NCI-H1105 treated with DMSO at 0.1 percent for 48 hours (cell line): Measurements from ENCODE around the gene S100A12.
A peak's percentile ranks its signal among the peaks of the same experiment; 100 is the strongest.
"Not testable (repeated sequence)": the region's sequence is repeated elsewhere in the genome, so short reads cannot be mapped to it uniquely, and the experiment has no call there.

Experiments
- DNase-seq: peaks from one replicate; lab custom pipeline; 2025; lab: John Stamatoyannopoulos, UW

The S100A12 gene

DNA sequence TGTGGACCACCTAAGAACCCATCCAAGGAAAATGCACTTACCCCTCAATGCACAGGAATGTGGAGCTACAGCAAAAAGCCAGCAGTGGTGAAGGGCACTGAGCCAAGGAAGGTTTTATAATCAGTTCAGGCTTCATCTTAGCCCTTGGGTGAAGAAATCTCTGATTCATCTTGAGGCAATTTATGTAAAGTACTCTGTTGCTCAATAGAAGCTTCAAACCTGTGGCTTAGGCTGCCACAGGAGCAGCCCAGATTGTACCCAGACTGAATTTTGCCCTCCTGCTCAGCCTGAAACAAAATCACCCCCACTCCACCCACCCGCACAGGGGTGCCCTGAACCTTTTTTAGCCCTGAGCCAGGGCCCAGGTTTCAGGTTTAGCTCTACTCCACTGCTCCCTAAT, at the start of gene S100A12:
S100A12 (minus strand) TSS at position 111 of the 400 bp plus-strand sequence. CDS start 1,029 bp downstream, outside the sequence.
- no peak for DNase-seq

- DNase-seq, result no peak
Measured at GRCh38 chr1:153422450-153423068, 47.1 kb upstream of the S100A12 start.

GRCh38 chr1:153420306-153420705, 44.9 kb upstream of the S100A12 start:
- no peak for DNase-seq

- DNase-seq, result not testable (repeated sequence)
Measured at GRCh38 chr1:153419436-153419793, 44.0 kb upstream of the S100A12 start.

DNA sequence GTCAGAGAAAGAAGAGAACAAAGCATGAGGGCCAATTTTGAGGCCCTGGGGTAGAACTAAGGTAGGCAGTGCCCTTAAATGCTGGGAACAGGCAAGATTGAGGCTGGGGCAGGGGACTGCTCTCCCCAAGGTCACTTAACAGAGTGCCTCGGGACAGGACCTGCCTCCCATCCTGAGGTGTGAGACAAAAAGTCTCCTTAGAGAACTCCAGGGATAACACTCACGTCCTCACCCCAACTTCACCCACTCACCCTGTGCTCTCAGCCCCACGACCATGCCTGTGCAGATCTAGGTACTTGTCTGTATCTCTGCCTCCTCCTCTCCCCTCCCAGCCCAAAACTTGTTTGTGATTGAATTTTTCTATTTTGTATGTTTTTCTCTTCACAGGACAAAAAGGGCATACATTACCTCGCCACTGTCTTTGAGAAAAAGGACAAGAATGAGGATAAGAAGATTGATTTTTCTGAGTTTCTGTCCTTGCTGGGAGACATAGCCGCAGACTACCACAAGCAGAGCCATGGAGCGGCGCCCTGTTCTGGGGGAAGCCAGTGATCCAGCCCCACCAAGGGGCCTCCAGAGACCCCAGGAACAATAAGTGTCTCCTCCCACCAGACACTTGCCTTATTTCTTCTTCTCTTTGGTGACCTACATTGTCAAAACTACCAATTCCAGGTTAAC, 43.5 kb upstream of the S100A12 start:
- not testable (repeated sequence) for DNase-seq

GRCh38 chr1:153417136-153417888, 41.9 kb upstream of the S100A12 start:
- DNase-seq, result no peak

GRCh38 chr1:153415850-153416570, 40.6 kb upstream of the S100A12 start, which contains the start of gene S100A7A:
Gene S100A7A (plus strand): TSS chr1:153416520. CDS start chr1:153418083, 1,563 bp downstream.
- no peak for DNase-seq

DNA sequence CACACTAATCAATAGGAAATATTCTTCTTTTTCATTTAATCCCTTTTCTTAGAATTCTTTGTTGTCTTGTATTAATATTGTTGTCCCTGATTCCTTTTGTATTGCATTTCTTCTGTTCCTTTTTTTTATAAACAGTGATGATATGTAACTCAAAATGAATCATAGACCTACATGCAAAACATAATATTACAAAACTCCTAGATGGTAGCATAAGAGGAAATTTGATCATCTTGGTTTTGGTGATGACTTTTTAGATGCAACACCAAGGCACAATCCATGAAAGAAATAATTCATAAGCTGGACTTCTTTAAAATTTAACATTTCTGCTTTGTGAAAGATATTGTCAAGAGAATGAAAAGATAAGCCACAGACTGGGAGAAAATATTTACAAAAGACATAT, 38.5 kb upstream of the S100A12 start:
- not testable (repeated sequence) for DNase-seq

DNA sequence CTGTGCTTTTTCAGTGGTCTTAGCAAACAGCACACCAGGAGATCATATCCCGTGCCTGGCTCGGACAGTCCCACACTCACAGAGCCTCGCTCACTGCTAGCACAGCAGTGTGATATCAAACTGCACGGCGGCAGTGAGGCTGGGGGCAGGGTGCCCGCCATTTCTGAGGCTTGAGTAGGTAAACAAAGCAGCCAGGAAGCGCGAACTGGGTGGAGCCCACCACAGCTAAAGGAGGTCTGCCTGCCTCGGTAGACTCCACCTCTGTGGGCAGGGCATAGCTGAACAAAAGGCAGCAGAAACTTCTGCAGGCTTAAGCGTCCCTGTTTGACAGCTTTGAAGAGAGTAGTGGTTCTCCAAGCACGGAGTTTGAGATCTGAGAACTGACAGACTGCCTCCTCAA, 31.9 kb upstream of the S100A12 start:
- DNase-seq, result not testable (repeated sequence)

DNA sequence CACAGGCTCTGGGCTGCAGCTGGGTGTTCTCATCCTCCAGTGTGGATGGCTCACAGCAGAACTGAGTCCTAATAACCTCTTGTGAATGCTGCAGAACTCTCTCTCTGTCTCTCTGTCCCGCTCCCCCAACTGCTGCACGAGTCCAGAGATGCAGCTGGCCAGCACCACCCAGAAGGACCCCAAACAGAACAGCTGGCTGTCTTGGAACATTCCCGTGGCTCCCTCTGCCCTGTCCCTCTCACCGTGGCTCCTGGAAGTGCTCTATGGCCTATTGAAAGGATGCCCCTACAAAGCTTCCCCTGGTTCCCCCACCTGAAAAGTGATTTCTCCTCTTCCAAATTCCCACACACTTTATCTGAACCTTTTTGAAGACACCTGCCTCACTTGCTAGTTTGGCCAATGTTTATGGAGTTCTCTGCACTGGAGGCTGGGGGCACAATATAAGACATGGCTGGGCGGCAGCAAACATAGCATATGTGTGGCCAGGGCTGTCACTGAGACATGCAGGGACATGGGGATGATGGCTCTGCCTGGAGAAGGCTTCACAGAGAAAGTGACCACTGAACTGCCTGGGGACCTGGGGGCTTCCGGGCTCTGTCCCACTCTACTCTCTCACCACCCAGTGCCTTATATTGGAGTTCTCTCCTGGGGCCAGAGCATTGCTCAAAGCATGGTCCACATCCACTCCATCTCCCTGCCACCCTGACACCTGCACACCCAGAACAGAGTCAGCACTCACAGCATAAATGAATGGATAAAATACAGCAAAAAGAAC, 30.6 kb upstream of the S100A12 start:
- DNase-seq, result not testable (repeated sequence)

DNA sequence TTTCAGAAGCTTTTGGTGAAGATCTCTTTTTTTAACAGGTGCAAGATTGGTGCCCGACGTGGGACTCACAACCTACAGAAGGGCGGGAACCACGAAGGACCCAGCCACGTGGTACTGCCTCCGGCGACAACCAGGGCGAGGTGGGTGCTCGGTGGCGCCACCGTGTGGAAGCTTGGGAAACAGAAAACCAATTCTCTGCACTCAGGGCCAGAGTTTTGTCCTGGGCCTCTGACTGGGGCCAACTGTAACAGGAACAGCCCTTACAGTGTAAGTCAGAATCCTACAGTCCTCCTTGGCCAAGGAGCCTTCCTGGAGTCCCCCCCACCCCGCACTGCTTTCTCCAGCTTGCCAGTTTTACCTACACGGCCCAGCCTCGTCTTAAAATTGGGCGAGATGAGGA, 29.3 kb upstream of the S100A12 start:
- DNase-seq, result no peak

GRCh38 chr1:153404086-153404635, 28.7 kb upstream of the S100A12 start:
- no peak for DNase-seq

GRCh38 chr1:153403421-153404085, 28.1 kb upstream of the S100A12 start:
- no peak for DNase-seq

DNA sequence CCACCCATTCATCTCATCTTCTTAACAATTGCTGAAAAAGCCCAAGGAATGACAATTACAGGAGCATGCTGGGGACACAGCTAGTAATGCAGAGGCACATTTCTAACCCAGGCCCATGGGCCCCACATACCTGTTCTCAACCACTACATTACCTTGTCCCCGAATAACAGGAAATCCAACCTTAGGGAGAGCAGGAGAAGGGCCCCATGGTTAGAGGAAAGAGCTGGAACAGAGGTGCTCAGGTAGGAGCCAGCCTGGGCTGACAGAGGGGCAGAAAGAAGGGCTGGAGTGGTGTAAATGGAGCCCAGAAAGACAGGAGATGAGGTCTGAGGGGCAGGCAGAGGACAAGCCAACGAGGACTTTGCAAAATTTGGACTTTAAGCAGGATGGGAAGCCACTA, 26.8 kb upstream of the S100A12 start:
- DNase-seq, result no peak

GRCh38 chr1:153401461-153401860, 26.0 kb upstream of the S100A12 start:
- no peak for DNase-seq

GRCh38 chr1:153400244-153400643, 24.8 kb upstream of the S100A12 start:
- peak; percentile 0 for DNase-seq

- DNase-seq, result no peak
Measured at GRCh38 chr1:153399401-153400055, 24.1 kb upstream of the S100A12 start.

DNA sequence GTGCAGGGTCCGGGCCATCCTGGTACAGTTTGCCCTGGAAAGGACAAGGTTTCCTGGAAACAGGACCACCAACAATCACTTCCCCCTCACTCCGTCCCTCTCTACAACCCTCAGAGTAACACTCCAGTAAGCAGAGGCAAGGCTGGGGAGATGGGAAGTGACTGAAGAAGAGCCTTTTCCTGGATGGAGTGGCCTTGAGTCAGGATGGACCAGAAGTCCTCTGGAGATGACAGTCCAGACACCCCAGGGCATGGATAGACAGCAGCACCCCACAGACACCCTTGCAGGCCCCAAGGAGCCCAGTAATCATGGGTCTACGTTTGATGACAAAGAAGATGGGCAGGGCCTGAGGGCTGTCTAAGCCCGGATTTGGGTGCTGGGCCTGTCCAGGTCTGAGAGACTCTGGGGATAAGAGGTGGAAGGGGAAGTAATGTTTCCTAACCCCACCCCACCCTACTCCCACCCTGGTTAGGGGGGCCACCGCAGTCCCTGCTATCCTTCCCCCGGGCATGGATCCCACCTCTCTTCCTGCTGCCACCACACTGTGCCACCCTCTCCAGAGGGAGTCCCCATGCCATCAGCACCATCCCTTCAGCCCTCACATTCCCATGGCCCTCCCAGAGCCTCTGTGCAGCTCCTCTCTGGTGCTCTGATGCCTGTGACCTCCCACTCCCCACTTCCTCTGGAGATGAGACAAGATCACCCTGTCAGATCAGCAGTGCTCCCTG, 22.7 kb upstream of the S100A12 start:
- DNase-seq, result no peak
